ENCODE measurements around the gene PLEKHG5.
A peak's percentile ranks its signal among the peaks of the same experiment; 100 is the strongest.

Gene PLEKHG5

DNA sequence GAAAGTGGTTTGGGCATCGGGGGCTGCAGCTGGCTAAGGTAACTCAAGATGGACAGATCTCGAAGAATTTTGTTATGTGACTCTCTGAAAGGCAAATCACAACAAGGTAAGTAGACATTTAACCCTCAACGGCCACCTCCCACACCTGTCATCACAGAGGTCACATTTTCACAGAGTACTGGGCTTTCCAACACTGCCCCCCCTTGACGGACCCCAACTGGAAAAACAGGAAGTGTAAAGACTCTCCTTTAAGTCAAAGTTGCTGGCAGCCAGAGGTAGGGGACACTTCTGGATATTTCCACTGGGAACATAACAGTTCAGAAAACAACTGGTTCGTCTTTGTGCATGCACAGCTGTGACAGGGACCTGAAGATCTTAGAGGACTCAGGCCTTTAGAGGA is 40.5 kb upstream of the PLEKHG5 start:
- no peak for DNase-seq (ENCODE audit: low read depth, low spot score)
- POLR2A ChIA-PET = no interaction called here
- CTCF ChIA-PET = interaction anchor here (1.2 to 13.4 kb wide), 2 partner anchors 10 to 22 kb away, joined by 3 to 114 read pairs; partner anchors contain the start of genes NOL9 and TAS1R1
- TF ChIP-seq, protein P1, sequence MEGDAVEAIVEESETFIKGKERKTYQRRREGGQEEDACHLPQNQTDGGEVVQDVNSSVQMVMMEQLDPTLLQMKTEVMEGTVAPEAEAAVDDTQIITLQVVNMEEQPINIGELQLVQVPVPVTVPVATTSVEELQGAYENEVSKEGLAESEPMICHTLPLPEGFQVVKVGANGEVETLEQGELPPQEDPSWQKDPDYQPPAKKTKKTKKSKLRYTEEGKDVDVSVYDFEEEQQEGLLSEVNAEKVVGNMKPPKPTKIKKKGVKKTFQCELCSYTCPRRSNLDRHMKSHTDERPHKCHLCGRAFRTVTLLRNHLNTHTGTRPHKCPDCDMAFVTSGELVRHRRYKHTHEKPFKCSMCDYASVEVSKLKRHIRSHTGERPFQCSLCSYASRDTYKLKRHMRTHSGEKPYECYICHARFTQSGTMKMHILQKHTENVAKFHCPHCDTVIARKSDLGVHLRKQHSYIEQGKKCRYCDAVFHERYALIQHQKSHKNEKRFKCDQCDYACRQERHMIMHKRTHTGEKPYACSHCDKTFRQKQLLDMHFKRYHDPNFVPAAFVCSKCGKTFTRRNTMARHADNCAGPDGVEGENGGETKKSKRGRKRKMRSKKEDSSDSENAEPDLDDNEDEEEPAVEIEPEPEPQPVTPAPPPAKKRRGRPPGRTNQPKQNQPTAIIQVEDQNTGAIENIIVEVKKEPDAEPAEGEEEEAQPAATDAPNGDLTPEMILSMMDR (IDR thresholded peaks at IDR 0.05; ENCODE audit: insufficient read depth, low read length, missing control alignments) = no peak
- no peak overlapping the region for H3K4me3 ChIP-seq (ENCODE audit: low read depth, low read length)

DNA sequence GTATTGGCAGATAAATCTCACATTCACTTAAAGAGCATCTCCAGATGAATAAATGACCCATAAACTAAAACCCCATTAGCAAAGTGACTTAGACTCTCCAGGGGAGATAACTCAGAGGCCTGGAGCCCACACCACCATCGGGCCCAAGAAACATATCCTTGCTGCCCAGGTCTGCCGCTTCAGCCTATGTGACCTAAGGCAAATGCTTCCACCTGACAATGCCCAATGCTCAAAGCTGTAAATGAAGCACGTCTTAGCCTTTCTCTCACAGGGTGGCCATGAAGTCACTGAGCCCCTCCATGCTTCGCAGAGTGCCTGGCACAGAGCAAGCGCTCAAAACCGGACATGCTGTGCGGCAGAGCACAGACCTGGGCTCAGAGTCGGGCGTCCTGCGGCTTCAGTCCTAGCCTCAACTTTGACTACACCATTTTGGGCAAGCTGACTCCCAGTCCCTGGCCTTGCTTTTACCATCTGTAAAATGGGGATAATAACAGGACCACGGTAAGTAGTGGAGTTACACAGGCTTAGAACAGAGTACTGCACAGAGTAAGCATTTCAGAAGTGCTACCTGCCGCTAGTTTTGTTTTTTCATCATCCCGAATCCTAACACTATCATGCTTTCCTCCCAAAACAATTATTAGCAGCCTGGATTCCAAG is 39.2 kb upstream of the PLEKHG5 start:
- ChIA-PET CTCF (no interaction called here), POLR2A (no interaction called here)

GRCh38 chr1:6528492-6528891 is 37.0 kb upstream of the PLEKHG5 start:
- TF ChIP-seq, protein P1 (IDR thresholded peaks at IDR 0.05; ENCODE audit: insufficient read depth, low read length, missing control alignments) = no peak
- ChIA-PET CTCF (interaction anchor here (1.5 to 11.4 kb wide), 4 partner anchors 8 to 39 kb away, joined by 4 to 139 read pairs (median 52); partner anchors contain the start of genes NOL9, PLEKHG5 and TAS1R1), POLR2A (no interaction called here)
- H3K4me3 ChIP-seq (ENCODE audit: low read depth, low read length) = no peak overlapping the region
- no peak for DNase-seq (ENCODE audit: low read depth, low spot score)

More for the DNA sequence above, 39.2 kb upstream of the PLEKHG5 start:
- H3K4me3 ChIP-seq (ENCODE audit: low read depth, low read length) = no peak overlapping the region
- DNase-seq (ENCODE audit: low read depth, low spot score) = no peak
- TF ChIP-seq, protein P1 (IDR thresholded peaks at IDR 0.05; ENCODE audit: insufficient read depth, low read length, missing control alignments) = no peak

- H3K4me3 ChIP-seq (ENCODE audit: low read depth, low read length) = no peak overlapping the region
- DNase-seq (ENCODE audit: low read depth, low spot score) = no peak
- CTCF ChIA-PET = interaction anchor here (1.0 to 11.4 kb wide), 4 partner anchors 10 to 80 kb away, joined by 3 to 139 read pairs (median 46); partner anchors contain the start of genes NOL9, PLEKHG5 and TAS1R1
- TF ChIP-seq, protein P1 (IDR thresholded peaks at IDR 0.05; ENCODE audit: insufficient read depth, low read length, missing control alignments) = no peak
- POLR2A ChIA-PET = no interaction called here
Measured at GRCh38 chr1:6526316-6526715, 34.8 kb upstream of the PLEKHG5 start.

- TF ChIP-seq, protein P1 (IDR thresholded peaks at IDR 0.05; ENCODE audit: insufficient read depth, low read length, missing control alignments) = peak; percentile 52
- H3K4me3 ChIP-seq (ENCODE audit: low read depth, low read length) = no peak overlapping the region
- no peak for DNase-seq (ENCODE audit: low read depth, low spot score)
- CTCF ChIA-PET = interaction anchor here (0.6 to 11.4 kb wide), 15 partner anchors 8 to 82 kb away, joined by 3 to 139 read pairs (median 5); partner anchors contain the start of genes NOL9, PLEKHG5 and TAS1R1
- POLR2A ChIA-PET = no interaction called here
Measured at GRCh38 chr1:6523566-6523965, 32.1 kb upstream of the PLEKHG5 start.

DNA sequence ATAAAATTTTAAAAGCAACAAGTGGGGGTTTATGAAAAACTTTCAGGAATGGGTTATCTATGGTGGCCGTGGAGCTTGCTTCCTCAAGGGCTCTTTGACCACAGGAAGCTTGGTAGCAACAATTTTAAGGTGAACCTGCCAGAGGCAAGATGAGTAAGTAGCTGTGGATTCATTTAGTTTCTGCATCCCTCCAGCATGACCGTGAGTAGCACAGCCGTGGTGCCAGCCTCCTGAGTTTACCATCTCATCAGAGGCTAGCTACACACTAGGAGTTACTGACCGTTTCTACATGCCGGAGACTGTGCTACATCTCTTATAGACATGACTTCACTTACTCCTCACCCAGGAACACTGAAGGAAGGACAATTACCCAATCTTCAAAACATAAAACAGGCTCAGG is 30.1 kb upstream of the PLEKHG5 start:
- POLR2A ChIA-PET = interaction anchor here (0.6 kb wide), 1 partner anchor 62 kb away, joined by 3 read pairs; no protein-coding TSS in a partner anchor
- TF ChIP-seq, protein P1 (IDR thresholded peaks at IDR 0.05; ENCODE audit: insufficient read depth, low read length, missing control alignments) = no peak
- no peak for DNase-seq (ENCODE audit: low read depth, low spot score)

More for the DNA sequence above, 30.1 kb upstream of the PLEKHG5 start:
- H3K4me3 ChIP-seq (ENCODE audit: low read depth, low read length) = no peak overlapping the region
- CTCF ChIA-PET = interaction anchor here (0.7 to 11.4 kb wide), 11 partner anchors 9 to 125 kb away, joined by 3 to 139 read pairs (median 3); partner anchors contain the start of gene PLEKHG5
